Adrenal gland (tissue), 12 donors: ENCODE data around the gene MYO5B. TPM values are rescaled to one million over a fixed set of nuclear protein-coding genes. Genes with fewer than 3 reads are reported as not detected.

Experiments used
- DNase-seq, 7 donors: peaks; one replicate each; pipeline ENCODE4 v3.0.0-alpha.2; 2019 to 2020
- H3K27ac ChIP-seq, 5 donors: fragments of 200-600 bp; sonication (generic) in 4 of 5; 1 replicate in 3 of 5; 2 replicates in 2 of 5; pipeline versions ENCODE4 v1.5.1 to v1.8.0; 2016 to 2020; ENCODE audit warnings: mild to moderate bottlenecking in 1 of 5
- H3K27me3 ChIP-seq: fragments of 200-600 bp; 2 replicates; pipeline ENCODE4 v1.8.0; 2021
- H3K36me3 ChIP-seq, 2 donors: fragments of 200-600 bp; replicated peaks in 1 of 2; 1 replicate in 1 of 2; 2 replicates in 1 of 2; pipeline versions ENCODE4 v1.5.1 to v1.8.0; 2018 to 2022
- H3K4me1 ChIP-seq, 2 donors: fragments of 200-600 bp; replicated peaks in 1 of 2; 1 replicate in 1 of 2; 2 replicates in 1 of 2; pipeline versions ENCODE4 v1.5.1 to v1.8.0; 2018 to 2021
- H3K4me3 ChIP-seq, 4 donors: fragments of 200-600 bp; sonication (generic) in 3 of 4; one replicate each; pipeline ENCODE4 v1.5.1; 2016 to 2018
- H3K9me3 ChIP-seq, 3 donors: fragments of 200-600 bp; sonication (generic) in 1 of 3; replicated peaks in 1 of 3; 1 replicate in 2 of 3; 2 replicates in 1 of 3; pipeline versions ENCODE4 v1.5.1 to v1.8.0; 2016 to 2021
- CTCF ChIP-seq, 6 experiments: fragments of 450-650 bp in 4 of 6; fragments of 200-600 bp in 2 of 6; sonication (generic) in 1 of 6; IDR thresholded peaks; 1 replicate in 5 of 6; 2 replicates in 1 of 6; pipeline versions ENCODE4 v1.5.1 to v1.8.0; 2016 to 2021; ENCODE audit warnings: antibody characterized with exemption in 6 of 6, mild to moderate bottlenecking in 2 of 6, moderate library complexity in 1 of 6
- POLR2A ChIP-seq, 2 donors: fragments of 450-650 bp; IDR thresholded peaks; one replicate each; pipeline ENCODE4 v1.6.1; 2017; ENCODE audit warnings: antibody characterized with exemption in 2 of 2, mild to moderate bottlenecking in 2 of 2, moderate library complexity in 1 of 2
- WGBS, 4 donors: extraction: QIAGEN DNeasy Blood & Tissue Kit in 2 of 4; methylation state at CpG; one replicate each; pipeline versions ENCODE4 v1.1.5 to v1.1.7; 2013 to 2017; 5-methylcytosine and 5-hydroxymethylcytosine counted together
- intact Hi-C, 2 donors: fragments of 100-400 bp; cut with DNase I; formaldehyde crosslinking; loops; one replicate each; pipeline versions ENCODE4 v1.14.1 to v1.15.0; 2022 to 2023
- polyA plus RNA-seq, 3 donors: library from polyadenylated mRNA; stranded (reverse); fragments of 200-250 nt in 2 of 3; fragments of 350-450 nt in 1 of 3; fragmentation: Illumina TruSeq in 1 of 3; extraction: RNeasy Lipid Tissue Mini Kit (QIAGEN cat#74804) in 1 of 3; gene quantifications; one replicate each; pipeline ENCODE4 v1.2.3, GENCODE V29; 2013 to 2014
- total RNA-seq, 9 donors: library from RNA; depleted of rRNA in 4 of 9; stranded (reverse); fragments of >200 nt in 4 of 9; fragments of 120-200 nt in 1 of 9; fragmentation: NEBNext Ultra II Directional in 1 of 9; extraction: Animal tissue kit (Norgen Biotek cat#: 25700) in 1 of 9; gene quantifications; one replicate each; pipeline versions ENCODE4 v1.1.0 to v1.2.4, GENCODE V29; 2013 to 2023
- donor health status: healthy with polysubstance abuse.
- donor health status: Bipolar disorder and iron deficiency.
- donor health status: DM: yes; HTN: yes; CAD: no.
- donor health status: DM: no; HTN: no; CAD: no.
- donor health status: DM: no; HTN: no; CAD: no.
- donor health status: DM: yes; HTN: yes; CAD: no.

Gene MYO5B
- total and polyA plus RNA-seq, 12 donors: 0.61 to 9.3 (median 2.9) TPM

GRCh38 chr18:49993299-49993698 is 201.6 kb downstream of the MYO5B start:
- Histone ChIP-seq H3K36me3 (no peaks in the 10 kb centered on the region), H3K4me1 (no peaks in the 10 kb centered on the region), H3K27me3 (no peaks in the 10 kb centered on the region), H3K27ac (no peak overlapping the region), H3K4me3 (no peak overlapping the region), H3K9me3 (no peaks in the 10 kb centered on the region)
- DNase-seq: no peak
- TF ChIP-seq POLR2A (IDR thresholded peaks at IDR 0.05) (no peak), CTCF (IDR thresholded peaks at IDR 0.05) (no peak)
- 77 to 89% (median 85%) methylated on average over 4 to 6 of the region's 6 CpGs for WGBS, 4 donors
- intact Hi-C loops: no loop called here

GRCh38 chr18:49988733-49989132 is 206.2 kb downstream of the MYO5B start:
- intact Hi-C loops: no loop called here
- H3K27ac ChIP-seq: no peak overlapping the region
- no peaks in the 10 kb centered on the region for H3K9me3 ChIP-seq
- no peaks in the 10 kb centered on the region for H3K4me1 ChIP-seq
- DNase-seq: no peak
- WGBS, 4 donors: 50 to 81% (median 74%) methylated on average over 2 of the region's 2 CpGs
- TF ChIP-seq POLR2A (IDR thresholded peaks at IDR 0.05) (no peak), CTCF (IDR thresholded peaks at IDR 0.05) (no peak)
- H3K36me3 ChIP-seq: no peaks in the 10 kb centered on the region
- no peaks in the 10 kb centered on the region for H3K27me3 ChIP-seq
- no peak overlapping the region for H3K4me3 ChIP-seq

- Histone ChIP-seq H3K27me3 (no peaks in the 10 kb centered on the region), H3K4me3 (no peak overlapping the region), H3K27ac (no peak overlapping the region), H3K36me3 (no peaks in the 10 kb centered on the region), H3K9me3 (no peaks in the 10 kb centered on the region), H3K4me1 (no peaks in the 10 kb centered on the region)
- intact Hi-C loops: no loop called here
- no peak for DNase-seq
- TF ChIP-seq CTCF (IDR thresholded peaks at IDR 0.05) (no peak), POLR2A (IDR thresholded peaks at IDR 0.05) (no peak)
- WGBS, 4 donors: 79 to 90% (median 83%) methylated on average over 5 of the region's 5 CpGs
Observed at GRCh38 chr18:49988101-49988500, 206.8 kb downstream of the MYO5B start.

GRCh38 chr18:49985236-49985635 is 209.7 kb downstream of the MYO5B start:
- intact Hi-C loops: no loop called here
- H3K36me3 ChIP-seq: no peaks in the 10 kb centered on the region
- no peak overlapping the region for H3K4me3 ChIP-seq
- DNase-seq: no peak
- no peak for TF ChIP-seq CTCF (IDR thresholded peaks at IDR 0.05)
- no peak for TF ChIP-seq POLR2A (IDR thresholded peaks at IDR 0.05)
- no peaks in the 10 kb centered on the region for H3K4me1 ChIP-seq
- 67 to 82% (median 72%) methylated on average over 3 of the region's 3 CpGs for WGBS, 4 donors
- no peaks in the 10 kb centered on the region for H3K27me3 ChIP-seq
- H3K27ac ChIP-seq: no peak overlapping the region
- H3K9me3 ChIP-seq: no peaks in the 10 kb centered on the region
